Fibroblast of lung (primary cell): ENCODE results near the gene SBNO1. TPM values are rescaled to one million over a fixed set of nuclear protein-coding genes. Genes with fewer than 3 reads are reported as not detected.

ENCODE experiments used
- DNase-seq, 2 donors: peaks; one replicate each; pipeline versions ENCODE4 v3.0.0 to v3.0.0-alpha.2; 2010; ENCODE audit warnings: low read depth in 2 of 2
- H2AFZ ChIP-seq: 2 replicates; pipeline ENCODE4 v1.5.1; 2012; ENCODE audit warnings: low read length, control low read depth, inconsistent platforms
- H3K27ac ChIP-seq: 2 replicates; pipeline ENCODE4 v1.5.1; 2011; ENCODE audit warnings: low read length, control low read depth; ENCODE audit not compliant: insufficient read depth
- H3K27me3 ChIP-seq: 2 replicates; pipeline ENCODE4 v1.5.1; 2011; ENCODE audit warnings: mild to moderate bottlenecking, low read length; ENCODE audit not compliant: control insufficient read depth, insufficient read depth
- H3K36me3 ChIP-seq: 2 replicates; pipeline ENCODE4 v1.5.1; 2011; ENCODE audit warnings: low read length; ENCODE audit not compliant: control insufficient read depth, insufficient read depth
- H3K4me1 ChIP-seq: 2 replicates; pipeline ENCODE4 v1.5.1; 2011; ENCODE audit warnings: low read length; ENCODE audit not compliant: control insufficient read depth, insufficient read depth; ENCODE audit errors: extremely low read depth
- H3K4me2 ChIP-seq: 2 replicates; pipeline ENCODE4 v1.5.1; 2011; ENCODE audit warnings: low read length, control low read depth; ENCODE audit not compliant: insufficient read depth; ENCODE audit errors: extremely low read depth
- H3K4me3 ChIP-seq, 4 experiments: fragments of 200-600 bp in 1 of 4; sonication (generic) in 1 of 4; replicated peaks in 1 of 4; 2 replicates each; pipeline ENCODE4 v1.5.1; 2011 to 2016; ENCODE audit warnings: low read length in 4 of 4, low read depth in 3 of 4, mild to moderate bottlenecking in 3 of 4, control low read depth in 2 of 4, inconsistent platforms in 1 of 4, mixed read lengths in 1 of 4; ENCODE audit not compliant: insufficient read depth in 1 of 4; ENCODE audit errors: control extremely low read depth in 1 of 4
- H3K79me2 ChIP-seq: 2 replicates; pipeline ENCODE4 v1.5.1; 2012; ENCODE audit warnings: mild to moderate bottlenecking, low read length, inconsistent platforms; ENCODE audit not compliant: control insufficient read depth, insufficient read depth
- H3K9ac ChIP-seq: 2 replicates; pipeline ENCODE4 v1.5.1; 2011; ENCODE audit warnings: mild to moderate bottlenecking, low read length, control low read depth; ENCODE audit not compliant: insufficient read depth
- H3K9me3 ChIP-seq: 2 replicates; pipeline ENCODE4 v1.5.1; 2012; ENCODE audit warnings: low read depth, low read length; ENCODE audit not compliant: control insufficient read depth, insufficient read depth
- H4K20me1 ChIP-seq: 2 replicates; pipeline ENCODE4 v1.5.1; 2011; ENCODE audit warnings: low read length; ENCODE audit not compliant: control insufficient read depth, insufficient read depth; ENCODE audit errors: extremely low read depth
- CTCF ChIP-seq, 2 donors: IDR thresholded peaks in 1 of 2; conservative IDR thresholded peaks in 1 of 2; 1 replicate in 1 of 2; 2 replicates in 1 of 2; pipeline ENCODE4 v1.5.1; 2011 to 2012; ENCODE audit warnings: low read length in 2 of 2, control low read depth in 1 of 2, inconsistent platforms in 1 of 2, low read depth in 1 of 2, mild to moderate bottlenecking in 1 of 2
- EZH2 ChIP-seq: IDR thresholded peaks from 2 replicates; pipeline ENCODE4 v1.5.1; 2012; ENCODE audit warnings: low read length, control low read depth, mild to moderate bottlenecking; ENCODE audit errors: missing control alignments
- polyA plus RNA-seq, 2 donors: library from polyadenylated mRNA; depleted of rRNA in 1 of 2; stranded (reverse) in 1 of 2; unstranded in 1 of 2; fragments of >200 nt; gene quantifications; 2 replicates each; pipeline ENCODE4 v1.2.1, GENCODE V29; 2011 to 2012; ENCODE audit warnings: missing spikeins in 1 of 2
- total RNA-seq: library from RNA; depleted of rRNA; stranded (reverse); fragments of >200 nt; gene quantifications from 2 replicates; pipeline ENCODE4 v1.2.1, GENCODE V29; 2014

Gene SBNO1
- total and polyA plus RNA-seq, 2 donors (not counting 1 experiment from before 2014, with no cell fraction given) = 15.6 to 20.8 TPM

- DNase-seq = no peak
- no peaks in the 10 kb centered on the region for H3K9me3 ChIP-seq
- peak overlapping the region; percentile 14 for H2AFZ ChIP-seq
- peaks cover 9% of the 10 kb centered on the region for H3K4me1 ChIP-seq
- no peaks in the 10 kb centered on the region for H4K20me1 ChIP-seq
- peak overlapping the region; percentile 82 to 92 (median 90) for H3K4me3 ChIP-seq
- H3K4me2 ChIP-seq = peak overlapping the region; percentile 100
- peak overlapping the region; percentile 92 for H3K27ac ChIP-seq
- peak overlapping the region; percentile 82 for H3K9ac ChIP-seq
- no peak for TF ChIP-seq CTCF (conservative IDR thresholded peaks at IDR 0.05 in 1 of 2, IDR thresholded peaks at IDR 0.05 in 1 of 2; ENCODE audit: low read depth in 1 of 2, low read length in 2 of 2)
- peaks cover 50% of the 10 kb centered on the region for H3K79me2 ChIP-seq
- H3K36me3 ChIP-seq = peaks cover 18% of the 10 kb centered on the region
- no peaks in the 10 kb centered on the region for H3K27me3 ChIP-seq
These were observed 94.8 kb downstream of the SBNO1 start for GRCh38 chr12:123269896-123270213.

GRCh38 chr12:123269395-123269892, 95.2 kb downstream of the SBNO1 start:
- Histone ChIP-seq H3K9me3 (no peaks in the 10 kb centered on the region), H3K4me2 (peak overlapping the region; percentile 100), H3K27me3 (no peaks in the 10 kb centered on the region), H3K4me1 (peaks cover 9% of the 10 kb centered on the region), H3K27ac (peak overlapping the region; percentile 92), H3K9ac (peak overlapping the region; percentile 82), H3K79me2 (peaks cover 53% of the 10 kb centered on the region), H2AFZ (peak overlapping the region; percentile 68), H3K36me3 (peaks cover 21% of the 10 kb centered on the region), H4K20me1 (no peaks in the 10 kb centered on the region), H3K4me3 (peak overlapping the region; percentile 82 to 92 (median 90))
- TF ChIP-seq EZH2 (no peak), CTCF (conservative IDR thresholded peaks at IDR 0.05 in 1 of 2, IDR thresholded peaks at IDR 0.05 in 1 of 2; ENCODE audit: low read depth in 1 of 2, low read length in 2 of 2) (no peak)
- DNase-seq = peak; percentile 64 to 80

- Histone ChIP-seq H3K4me3 (peak overlapping the region in 2 of 4 experiments; percentile 2 to 82), H3K4me2 (no peak overlapping the region), H3K9me3 (no peaks in the 10 kb centered on the region), H3K27me3 (no peaks in the 10 kb centered on the region), H3K9ac (no peak overlapping the region), H3K4me1 (peaks cover 9% of the 10 kb centered on the region), H2AFZ (no peak overlapping the region), H3K27ac (peak overlapping the region; percentile 47), H3K79me2 (peaks cover 53% of the 10 kb centered on the region), H3K36me3 (peaks cover 21% of the 10 kb centered on the region), H4K20me1 (no peaks in the 10 kb centered on the region)
- DNase-seq = no peak
- no peak for TF ChIP-seq CTCF (conservative IDR thresholded peaks at IDR 0.05 in 1 of 2, IDR thresholded peaks at IDR 0.05 in 1 of 2; ENCODE audit: low read depth in 1 of 2, low read length in 2 of 2)
- no peak for TF ChIP-seq EZH2
These were observed 95.8 kb downstream of the SBNO1 start for GRCh38 chr12:123268850-123269249.
